PFSK-1 (cell line): ENCODE data around the gene GYPC.

Experiments
- FOXP2 ChIP-seq: optimal IDR thresholded peaks from 2 replicates; pipeline ENCODE3; 2011; ENCODE audit warnings: borderline replicate concordance, control low read depth, inconsistent platforms; ENCODE audit not compliant: insufficient read depth; ENCODE audit errors: extremely low read length, extremely low read depth
- POLR2AphosphoS5 ChIP-seq: IDR thresholded peaks from 2 replicates; pipeline ENCODE4 v1.6.1; 2012; ENCODE audit warnings: low read depth, mild to moderate bottlenecking, control low read depth, low read length, moderate library complexity
- SIN3A ChIP-seq: IDR thresholded peaks from 2 replicates; pipeline ENCODE4 v1.6.1; 2012; ENCODE audit warnings: mild to moderate bottlenecking, low read length, moderate library complexity, borderline replicate concordance; ENCODE audit not compliant: insufficient read depth
- TAF1 ChIP-seq: IDR thresholded peaks from 2 replicates; pipeline ENCODE4 v1.6.1; 2012; ENCODE audit warnings: low read length, control low read depth, borderline replicate concordance; ENCODE audit not compliant: insufficient read depth
- TF ChIP-seq, protein P1 (sequence below), 2 experiments: IDR thresholded peaks; 2 replicates each; pipeline versions ENCODE4 v1.6.1 to v1.8.0; 2011 to 2012; ENCODE audit warnings: low read depth in 2 of 2, low read length in 2 of 2, control low read depth in 1 of 2, inconsistent platforms in 1 of 2, mild to moderate bottlenecking in 1 of 2, moderate library complexity in 1 of 2; ENCODE audit not compliant: insufficient read depth in 1 of 2

Gene GYPC

DNA sequence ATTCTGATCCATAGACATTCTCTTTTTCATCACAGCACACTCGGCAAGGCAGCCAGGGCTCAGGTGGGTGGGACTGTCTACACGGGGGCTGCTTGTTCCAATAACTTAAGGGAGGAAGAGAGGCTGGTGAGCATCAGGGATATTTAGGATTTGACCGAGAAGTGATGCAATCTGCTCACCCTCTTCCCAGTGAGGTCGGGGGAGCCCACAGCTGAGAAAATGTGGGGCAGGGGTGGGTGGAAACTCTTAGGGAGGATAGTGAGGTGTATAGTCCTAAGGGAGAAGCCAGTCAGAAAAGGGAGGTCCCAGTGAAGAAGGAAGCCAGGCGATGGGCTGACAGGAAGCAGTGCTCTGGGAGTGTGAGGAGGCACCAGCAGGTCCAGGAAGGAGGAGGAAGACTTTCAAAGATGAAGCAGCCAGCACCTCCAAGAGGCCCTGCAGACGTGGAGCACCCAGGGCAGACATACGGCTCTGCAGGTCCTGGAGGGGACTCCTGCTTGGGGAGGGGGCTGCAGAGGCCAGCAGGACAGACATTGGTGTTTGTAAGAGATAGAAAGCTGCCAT lies 76.8 kb downstream of the GYPC start:
- TF ChIP-seq TAF1 = no peak
- no peak for TF ChIP-seq SIN3A
- TF ChIP-seq, protein P1, sequence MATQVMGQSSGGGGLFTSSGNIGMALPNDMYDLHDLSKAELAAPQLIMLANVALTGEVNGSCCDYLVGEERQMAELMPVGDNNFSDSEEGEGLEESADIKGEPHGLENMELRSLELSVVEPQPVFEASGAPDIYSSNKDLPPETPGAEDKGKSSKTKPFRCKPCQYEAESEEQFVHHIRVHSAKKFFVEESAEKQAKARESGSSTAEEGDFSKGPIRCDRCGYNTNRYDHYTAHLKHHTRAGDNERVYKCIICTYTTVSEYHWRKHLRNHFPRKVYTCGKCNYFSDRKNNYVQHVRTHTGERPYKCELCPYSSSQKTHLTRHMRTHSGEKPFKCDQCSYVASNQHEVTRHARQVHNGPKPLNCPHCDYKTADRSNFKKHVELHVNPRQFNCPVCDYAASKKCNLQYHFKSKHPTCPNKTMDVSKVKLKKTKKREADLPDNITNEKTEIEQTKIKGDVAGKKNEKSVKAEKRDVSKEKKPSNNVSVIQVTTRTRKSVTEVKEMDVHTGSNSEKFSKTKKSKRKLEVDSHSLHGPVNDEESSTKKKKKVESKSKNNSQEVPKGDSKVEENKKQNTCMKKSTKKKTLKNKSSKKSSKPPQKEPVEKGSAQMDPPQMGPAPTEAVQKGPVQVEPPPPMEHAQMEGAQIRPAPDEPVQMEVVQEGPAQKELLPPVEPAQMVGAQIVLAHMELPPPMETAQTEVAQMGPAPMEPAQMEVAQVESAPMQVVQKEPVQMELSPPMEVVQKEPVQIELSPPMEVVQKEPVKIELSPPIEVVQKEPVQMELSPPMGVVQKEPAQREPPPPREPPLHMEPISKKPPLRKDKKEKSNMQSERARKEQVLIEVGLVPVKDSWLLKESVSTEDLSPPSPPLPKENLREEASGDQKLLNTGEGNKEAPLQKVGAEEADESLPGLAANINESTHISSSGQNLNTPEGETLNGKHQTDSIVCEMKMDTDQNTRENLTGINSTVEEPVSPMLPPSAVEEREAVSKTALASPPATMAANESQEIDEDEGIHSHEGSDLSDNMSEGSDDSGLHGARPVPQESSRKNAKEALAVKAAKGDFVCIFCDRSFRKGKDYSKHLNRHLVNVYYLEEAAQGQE (IDR thresholded peaks at IDR 0.05; ENCODE audit: insufficient read depth in 1 of 2, low read depth in 2 of 2, low read length in 2 of 2) = no peak
- no peak for TF ChIP-seq FOXP2
- no peak for TF ChIP-seq POLR2AphosphoS5

DNA sequence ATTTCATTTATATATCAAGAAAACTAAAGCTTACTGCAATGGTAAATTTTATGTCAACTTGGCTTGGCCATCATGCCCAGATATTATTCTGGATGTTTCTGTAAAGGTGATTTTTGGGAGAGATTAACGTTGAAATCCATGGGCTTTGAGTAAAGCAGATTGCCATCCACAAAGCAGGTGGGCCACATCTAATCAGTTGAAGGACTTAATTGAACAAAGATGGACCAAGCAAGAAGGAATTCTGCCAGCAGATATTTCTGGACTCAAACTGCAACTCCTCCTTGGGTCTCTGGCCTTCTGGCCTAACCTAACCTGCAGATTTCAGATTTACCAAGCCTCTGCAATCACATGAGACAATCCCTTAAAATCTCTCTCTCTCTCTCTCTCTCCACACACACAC lies 77.8 kb downstream of the GYPC start:
- TF ChIP-seq, protein P1 (IDR thresholded peaks at IDR 0.05; ENCODE audit: insufficient read depth in 1 of 2, low read depth in 2 of 2, low read length in 2 of 2) = no peak
- TF ChIP-seq TAF1 = no peak
- TF ChIP-seq SIN3A = no peak
- TF ChIP-seq POLR2AphosphoS5 = no peak

GRCh38 chr2:126736133-126736874 lies 80.3 kb downstream of the GYPC start:
- TF ChIP-seq FOXP2 (no peak), POLR2AphosphoS5 (no peak), TAF1 (no peak), SIN3A (no peak)
- TF ChIP-seq, protein P1 (IDR thresholded peaks at IDR 0.05; ENCODE audit: insufficient read depth in 1 of 2, low read depth in 2 of 2, low read length in 2 of 2) = no peak

GRCh38 chr2:126739141-126739540 lies 83.2 kb downstream of the GYPC start:
- no peak for TF ChIP-seq SIN3A
- no peak for TF ChIP-seq TAF1
- TF ChIP-seq, protein P1 (IDR thresholded peaks at IDR 0.05; ENCODE audit: insufficient read depth in 1 of 2, low read depth in 2 of 2, low read length in 2 of 2) = no peak
- no peak for TF ChIP-seq FOXP2
- no peak for TF ChIP-seq POLR2AphosphoS5
